GM12875 (cell line): ENCODE results near the gene PGAP3.

ENCODE experiments used
- H3K4me3 ChIP-seq: one replicate; pipeline ENCODE4 v1.5.1; 2011; ENCODE audit warnings: low read depth, low read length, control low read depth
- CTCF ChIP-seq: IDR thresholded peaks from 2 replicates; pipeline ENCODE4 v1.5.1; 2011; ENCODE audit warnings: low read depth, mild to moderate bottlenecking, control low read depth, inconsistent platforms, low read length, moderate library complexity, borderline replicate concordance; ENCODE audit not compliant: insufficient read depth

PGAP3 gene

GRCh38 chr17:39672522-39673334, 15.1 kb downstream of the PGAP3 start:
- no peak overlapping the region for H3K4me3 ChIP-seq
- TF ChIP-seq CTCF, result no peak

DNA sequence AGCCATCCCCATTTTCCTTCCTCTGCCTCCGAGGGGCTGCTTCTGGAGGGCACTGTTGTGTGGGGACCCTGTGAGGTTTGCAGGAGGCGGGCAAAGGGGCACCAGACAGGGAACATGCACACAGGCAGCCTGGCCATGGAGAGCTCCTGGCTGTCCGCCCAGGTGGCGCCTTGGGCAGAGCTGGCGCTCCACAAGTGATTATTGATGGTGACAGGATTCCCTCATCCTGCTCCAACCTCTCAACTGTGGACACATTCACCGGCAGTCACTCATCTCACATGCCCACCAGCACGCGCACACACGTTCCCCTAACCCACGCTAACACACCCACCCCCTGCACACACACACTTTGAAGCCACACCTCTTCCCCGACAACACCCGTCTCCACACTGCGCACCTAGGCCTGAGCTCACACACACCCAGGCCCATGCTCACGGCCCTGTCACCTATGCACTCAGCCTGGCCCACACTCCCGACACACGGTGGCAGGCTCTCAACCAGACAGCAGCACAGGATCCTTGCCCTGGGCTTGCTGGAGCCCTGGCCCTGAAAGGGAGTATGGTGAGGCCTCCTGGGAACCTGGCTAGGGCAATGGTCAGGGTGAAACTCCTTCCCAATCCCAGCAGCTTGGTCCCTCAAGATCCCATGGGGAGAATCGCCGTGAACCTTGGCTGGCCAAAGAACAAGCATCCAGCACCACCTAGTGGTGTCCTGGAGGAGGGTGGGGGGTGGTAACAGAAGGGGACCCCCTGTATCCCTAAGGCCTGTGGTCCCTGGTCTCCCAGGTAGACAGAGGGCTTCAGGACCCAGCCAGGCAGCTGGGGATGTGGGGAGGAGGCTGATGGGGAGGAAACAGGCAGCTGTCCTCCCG, 16.0 kb downstream of the PGAP3 start:
- TF ChIP-seq CTCF, result peak; percentile 62

DNA sequence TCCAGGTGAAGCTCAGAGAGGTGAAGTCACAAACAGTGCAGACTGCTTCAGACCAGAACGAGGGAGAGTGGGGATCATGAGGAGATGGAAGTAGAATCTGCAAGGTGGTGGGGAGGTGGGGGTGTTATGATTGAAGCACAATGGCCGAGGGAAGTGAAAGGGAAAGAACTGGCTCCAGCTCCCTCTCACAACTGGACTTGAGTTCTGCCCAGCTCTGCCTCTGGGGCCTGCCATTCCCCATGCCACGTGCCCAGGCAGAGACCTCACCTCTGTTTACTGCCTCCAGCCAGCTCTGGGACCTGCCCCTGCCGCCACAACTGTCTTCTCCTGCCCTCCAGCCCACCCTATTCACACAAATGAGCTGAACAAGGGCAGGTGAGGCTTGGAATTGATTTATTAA, 17.1 kb downstream of the PGAP3 start:
- H3K4me3 ChIP-seq, result no peak overlapping the region
- no peak for TF ChIP-seq CTCF

More for the DNA sequence above, 16.0 kb downstream of the PGAP3 start:
- no peak overlapping the region for H3K4me3 ChIP-seq

DNA sequence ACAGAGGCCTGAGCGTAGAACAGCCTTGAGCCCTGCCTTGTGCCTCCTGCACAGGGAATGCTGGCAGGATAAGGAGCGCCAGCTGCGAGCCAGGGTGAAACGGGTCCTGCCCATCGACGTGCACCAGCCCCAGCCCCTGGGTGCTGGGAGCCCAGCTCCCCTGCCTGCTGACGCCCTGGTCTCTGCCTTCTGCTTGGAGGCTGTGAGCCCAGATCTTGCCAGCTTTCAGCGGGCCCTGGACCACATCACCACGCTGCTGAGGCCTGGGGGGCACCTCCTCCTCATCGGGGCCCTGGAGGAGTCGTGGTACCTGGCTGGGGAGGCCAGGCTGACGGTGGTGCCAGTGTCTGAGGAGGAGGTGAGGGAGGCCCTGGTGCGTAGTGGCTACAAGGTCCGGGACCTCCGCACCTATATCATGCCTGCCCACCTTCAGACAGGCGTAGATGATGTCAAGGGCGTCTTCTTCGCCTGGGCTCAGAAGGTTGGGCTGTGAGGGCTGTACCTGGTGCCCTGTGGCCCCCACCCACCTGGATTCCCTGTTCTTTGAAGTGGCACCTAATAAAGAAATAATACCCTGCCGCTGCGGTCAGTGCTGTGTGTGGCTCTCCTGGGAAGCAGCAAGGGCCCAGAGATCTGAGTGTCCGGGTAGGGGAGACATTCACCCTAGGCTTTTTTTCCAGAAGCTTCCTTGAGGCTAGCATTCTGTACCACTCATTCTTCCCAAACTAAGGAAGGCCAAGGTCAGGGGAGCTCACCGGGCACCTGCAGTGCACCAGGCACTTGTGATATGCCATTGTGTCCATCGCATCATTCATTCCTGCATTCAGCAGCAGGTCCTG, 17.7 kb downstream of the PGAP3 start:
- no peak for TF ChIP-seq CTCF
- H3K4me3 ChIP-seq, result no peak overlapping the region

DNA sequence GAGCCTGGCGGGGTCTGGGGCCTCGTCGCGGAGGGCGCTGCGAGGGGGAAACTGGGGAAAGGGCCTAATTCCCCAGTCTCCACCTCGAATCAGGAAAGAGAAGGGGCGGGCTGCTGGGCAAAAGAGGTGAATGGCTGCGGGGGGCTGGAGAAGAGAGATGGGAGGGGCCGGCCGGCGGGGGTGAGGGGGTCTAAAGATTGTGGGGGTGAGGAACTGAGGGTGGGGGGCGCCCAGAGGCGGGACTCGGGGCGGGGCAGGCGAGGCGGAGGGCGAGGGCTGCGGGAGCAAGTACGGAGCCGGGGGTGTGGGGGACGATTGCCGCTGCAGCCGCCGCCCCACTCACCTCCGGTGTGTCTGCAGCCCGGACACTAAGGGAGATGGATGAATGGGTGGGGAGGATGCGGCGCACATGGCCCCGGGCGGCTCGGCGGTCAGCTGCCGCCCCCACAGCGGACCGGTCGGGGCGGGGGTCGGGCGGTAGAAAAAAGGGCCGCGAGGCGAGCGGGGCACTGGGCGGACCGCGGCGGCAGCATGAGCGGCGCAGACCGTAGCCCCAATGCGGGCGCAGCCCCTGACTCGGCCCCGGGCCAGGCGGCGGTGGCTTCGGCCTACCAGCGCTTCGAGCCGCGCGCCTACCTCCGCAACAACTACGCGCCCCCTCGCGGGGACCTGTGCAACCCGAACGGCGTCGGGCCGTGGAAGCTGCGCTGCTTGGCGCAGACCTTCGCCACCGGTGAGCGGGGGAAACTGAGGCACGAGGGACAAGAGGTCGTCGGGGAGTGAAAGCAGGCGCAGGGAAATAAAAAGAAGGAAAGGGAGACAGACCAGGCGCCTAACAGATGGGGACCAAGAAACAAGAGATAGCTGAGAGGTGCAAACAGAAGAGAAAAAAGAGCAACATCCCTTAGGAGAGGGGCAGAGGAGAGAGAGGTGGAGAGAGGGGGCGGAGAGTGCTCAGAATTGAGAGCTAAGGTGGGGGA, 19.6 kb downstream of the PGAP3 start, which contains the start of gene PNMT:
PNMT (plus strand) TSS at position 509 of the 980 bp plus-strand sequence; CDS start at position 532, 23 bp downstream.
- H3K4me3 ChIP-seq, result peak within 1 kb of the TSS; percentile 28
- peak; percentile 80 for TF ChIP-seq CTCF
